Astrocyte (in vitro differentiated cells and primary cell): ENCODE data around the gene ASB4. TPM values are rescaled to one million over a fixed set of nuclear protein-coding genes. Genes with fewer than 3 reads are reported as not detected.

Source experiments
- DNase-seq: peaks from one replicate; pipeline ENCODE4 v3.0.0-alpha.2; 2010; ENCODE audit warnings: low read depth
- FAIRE-seq: peaks from 2 replicates; lab custom pipeline; 2011; peaks lifted over from hg19 to GRCh38; lab: Jason Lieb, UNC
- H2AFZ ChIP-seq: 2 replicates; pipeline ENCODE4 v1.6.0; 2012; ENCODE audit warnings: low read depth, low read length, inconsistent platforms
- H3K27ac ChIP-seq: 2 replicates; pipeline ENCODE4 v1.5.1; 2011; ENCODE audit warnings: low read depth, low read length, inconsistent platforms
- H3K27me3 ChIP-seq: 2 replicates; pipeline ENCODE4 v1.6.0; 2011; ENCODE audit warnings: low read length, inconsistent platforms; ENCODE audit not compliant: insufficient read depth
- H3K36me3 ChIP-seq: 2 replicates; pipeline ENCODE4 v1.5.1; 2011; ENCODE audit warnings: low read length, inconsistent platforms; ENCODE audit not compliant: insufficient read depth
- H3K4me1 ChIP-seq: 2 replicates; pipeline ENCODE4 v1.5.1; 2011; ENCODE audit warnings: low read length, inconsistent platforms; ENCODE audit not compliant: insufficient read depth
- H3K4me2 ChIP-seq: 2 replicates; pipeline ENCODE4 v1.6.0; 2012; ENCODE audit warnings: low read length, inconsistent platforms
- H3K4me3 ChIP-seq: 2 replicates; pipeline ENCODE4 v1.5.1; 2011; ENCODE audit warnings: low read depth, mild to moderate bottlenecking, low read length, inconsistent platforms; ENCODE audit not compliant: insufficient read depth
- H3K79me2 ChIP-seq: 2 replicates; pipeline ENCODE4 v1.6.0; 2012; ENCODE audit warnings: mild to moderate bottlenecking, low read length, inconsistent platforms; ENCODE audit not compliant: insufficient read depth
- H3K9ac ChIP-seq: 2 replicates; pipeline ENCODE4 v1.6.0; 2012; ENCODE audit warnings: mild to moderate bottlenecking, low read length, inconsistent platforms
- H3K9me3 ChIP-seq: 2 replicates; pipeline ENCODE4 v1.5.1; 2012; ENCODE audit warnings: low read depth, mild to moderate bottlenecking, low read length, inconsistent platforms; ENCODE audit not compliant: insufficient read depth
- H4K20me1 ChIP-seq: 2 replicates; pipeline ENCODE4 v1.6.0; 2012; ENCODE audit warnings: low read length, inconsistent platforms; ENCODE audit not compliant: insufficient read depth
- H3K27ac Mint-ChIP-seq: one replicate; pipeline ENCODE4 v1.8.0; 2021; ENCODE audit warnings: mild to moderate bottlenecking, mixed read lengths; ENCODE audit not compliant: unreplicated experiment
- H3K27me3 Mint-ChIP-seq: one replicate; pipeline ENCODE4 v1.8.0; 2021; ENCODE audit warnings: low read depth, mixed read lengths; ENCODE audit not compliant: unreplicated experiment
- H3K36me3 Mint-ChIP-seq: one replicate; pipeline ENCODE4 v1.8.0; 2021; ENCODE audit warnings: low read depth, mixed read lengths; ENCODE audit not compliant: unreplicated experiment
- H3K4me1 Mint-ChIP-seq: one replicate; pipeline ENCODE4 v1.8.0; 2021; ENCODE audit warnings: low read depth, mixed read lengths; ENCODE audit not compliant: unreplicated experiment
- H3K4me3 Mint-ChIP-seq: one replicate; pipeline ENCODE4 v1.8.0; 2021; ENCODE audit warnings: mild to moderate bottlenecking, moderate library complexity, mixed read lengths; ENCODE audit not compliant: unreplicated experiment
- H3K9me3 Mint-ChIP-seq: one replicate; pipeline ENCODE4 v1.8.0; 2021; ENCODE audit warnings: mild to moderate bottlenecking, mixed read lengths; ENCODE audit not compliant: unreplicated experiment
- CTCF ChIP-seq: IDR thresholded peaks from 2 replicates; pipeline ENCODE4 v1.5.1; 2011; ENCODE audit warnings: low read depth, mild to moderate bottlenecking, inconsistent platforms, low read length, moderate library complexity; ENCODE audit not compliant: insufficient read depth
- EZH2 ChIP-seq: IDR thresholded peaks from 2 replicates; pipeline ENCODE4 v1.6.1; 2012; ENCODE audit warnings: mild to moderate bottlenecking, low read length, inconsistent platforms; ENCODE audit not compliant: insufficient read depth
- total RNA-seq: library from RNA; stranded (reverse); gene quantifications from 2 replicates; pipeline ENCODE4 v1.2.1, GENCODE V29; 2021

ASB4 gene
- total RNA-seq, 1 donor from 2014 or later, result not detected

- TF ChIP-seq EZH2 (no peak), CTCF (no peak)
- no peaks in the 10 kb centered on the region for H3K36me3 ChIP-seq
- no peak for FAIRE-seq
Observed at GRCh38 chr7:95553939-95554338, 68.2 kb downstream of the ASB4 start.

DNA sequence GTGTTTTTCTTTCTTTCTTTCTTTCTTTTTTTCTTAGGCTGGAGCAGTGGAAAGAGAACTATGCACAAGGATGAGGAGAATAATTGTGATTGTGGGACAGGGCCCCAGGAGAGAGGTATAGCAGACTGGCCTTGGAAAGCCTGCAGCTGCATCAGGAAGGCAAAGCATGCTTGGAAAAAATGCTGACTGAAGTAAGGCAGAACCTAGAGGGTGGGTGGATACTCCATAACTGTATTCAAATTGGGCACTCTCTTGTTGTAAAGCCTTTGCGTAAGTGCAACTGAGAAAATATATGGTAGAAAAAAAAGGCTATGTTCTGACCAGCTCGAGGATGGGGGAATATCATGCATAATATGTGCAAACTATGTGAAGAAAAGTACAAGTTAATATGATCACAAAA is 71.0 kb downstream of the ASB4 start:
- no peak for FAIRE-seq

More at GRCh38 chr7:95553939-95554338, 68.2 kb downstream of the ASB4 start:
- H3K27me3 ChIP-seq, result no peaks in the 10 kb centered on the region
- H3K4me2 ChIP-seq, result no peak overlapping the region
- no peak overlapping the region for H3K27ac ChIP-seq
- Mint-ChIP-seq H3K27me3 (no peaks in the 10 kb centered on the region), H3K36me3 (no peaks in the 10 kb centered on the region), H3K9me3 (no peaks in the 10 kb centered on the region), H3K27ac (no peak overlapping the region), H3K4me3 (no peak overlapping the region), H3K4me1 (peaks cover 15% of the 10 kb centered on the region)
- no peak for DNase-seq
- no peaks in the 10 kb centered on the region for H3K79me2 ChIP-seq
- H3K4me1 ChIP-seq, result peaks cover 6% of the 10 kb centered on the region
- no peaks in the 10 kb centered on the region for H4K20me1 ChIP-seq
- H2AFZ ChIP-seq, result no peak overlapping the region
- no peak overlapping the region for H3K4me3 ChIP-seq
- H3K9ac ChIP-seq, result no peak overlapping the region
- no peaks in the 10 kb centered on the region for H3K9me3 ChIP-seq

More for the DNA sequence above, 71.0 kb downstream of the ASB4 start:
- H3K4me1 ChIP-seq, result no peaks in the 10 kb centered on the region
- Mint-ChIP-seq H3K9me3 (no peaks in the 10 kb centered on the region), H3K27ac (no peak overlapping the region), H3K27me3 (no peaks in the 10 kb centered on the region), H3K36me3 (no peaks in the 10 kb centered on the region), H3K4me1 (no peaks in the 10 kb centered on the region), H3K4me3 (no peak overlapping the region)
- no peak overlapping the region for H3K4me3 ChIP-seq
- no peak overlapping the region for H2AFZ ChIP-seq
- H3K9ac ChIP-seq, result no peak overlapping the region
- H3K4me2 ChIP-seq, result no peak overlapping the region
- H3K27me3 ChIP-seq, result no peaks in the 10 kb centered on the region
- DNase-seq, result no peak
- H3K27ac ChIP-seq, result no peak overlapping the region
- H3K36me3 ChIP-seq, result no peaks in the 10 kb centered on the region
- no peaks in the 10 kb centered on the region for H3K9me3 ChIP-seq
- no peak for TF ChIP-seq EZH2
- no peak for TF ChIP-seq CTCF
- H4K20me1 ChIP-seq, result no peaks in the 10 kb centered on the region
- no peaks in the 10 kb centered on the region for H3K79me2 ChIP-seq
